GM12878 (cell line): Measurements from ENCODE around the gene EIF5A. TPM values are rescaled to one million over a fixed set of nuclear protein-coding genes. Genes with fewer than 3 reads are reported as not detected.
A peak's percentile ranks its signal among the peaks of the same experiment; 100 is the strongest.

ENCODE experiments used
- ATAC-seq: fragments of 200-7000 bp; cut with Tn5 transposase; 3 replicates; pipeline ENCODE4 v1.9.1; 2020; ENCODE audit warnings: mild to moderate bottlenecking, moderate library complexity
- BruUV-seq: library from RNA; stranded (reverse); fragments of 400-500 nt; replicated peaks from 2 replicates; lab custom pipeline; 2021; lab: Mats Ljungman, UMichigan
- CTCF ChIA-PET: fragments of 300-600 bp; sonication (Branson Sonifier 250); formaldehyde crosslinking; extraction: SDS; loops from one replicate; lab custom pipeline; 2021; ENCODE audit warnings: inconsistent platforms; lab: Yijun Ruan, JAX
- POLR2A ChIA-PET: fragments of 350-600 bp; formaldehyde crosslinking; extraction: SDS; loops from one replicate; lab custom pipeline; 2021; ENCODE audit warnings: inconsistent platforms; lab: Charles Lee
- RAD21 ChIA-PET: fragments of 300-600 bp; sonication (Branson Sonifier 250); formaldehyde crosslinking; loops from one replicate; lab custom pipeline; 2023; ENCODE audit warnings: antibody characterized with exemption; ENCODE audit not compliant: unreplicated experiment; lab: Charles Lee
- SMC1A ChIA-PET: fragments of 300-600 bp; sonication (Branson Sonifier 250); formaldehyde crosslinking; loops from one replicate; lab custom pipeline; 2023; ENCODE audit not compliant: unreplicated experiment, uncharacterized antibody; lab: Charles Lee
- DNase-seq: peaks from one replicate; pipeline ENCODE4 v3.0.0-alpha.2; 2011; ENCODE audit warnings: low read depth, low spot score
- FAIRE-seq: peaks from 3 replicates; lab custom pipeline; 2011; peaks lifted over from hg19 to GRCh38; lab: Jason Lieb, UNC
- H2AFZ ChIP-seq: 2 replicates; pipeline ENCODE4 v1.6.0; 2011; ENCODE audit warnings: low read depth, low read length, control low read depth; ENCODE audit not compliant: control insufficient read depth
- H3K27ac ChIP-seq: 2 replicates; pipeline ENCODE4 v1.5.1; 2011; ENCODE audit warnings: control low read depth; ENCODE audit not compliant: control insufficient read depth, insufficient read depth
- H3K27me3 ChIP-seq, 2 experiments: replicated peaks in 1 of 2; 2 replicates each; pipeline versions ENCODE4 v1.6.0 to v1.6.1; 2011; ENCODE audit warnings: low read length in 1 of 2; ENCODE audit not compliant: control insufficient read depth in 2 of 2, insufficient read depth in 2 of 2
- H3K36me3 ChIP-seq, 2 experiments: 2 replicates each; pipeline ENCODE4 v1.5.1; 2011; ENCODE audit warnings: low read length in 1 of 2; ENCODE audit not compliant: control insufficient read depth in 2 of 2, insufficient read depth in 2 of 2
- H3K4me1 ChIP-seq: 2 replicates; pipeline ENCODE4 v1.6.1; 2011; ENCODE audit warnings: mild to moderate bottlenecking, low read length, moderate library complexity, mixed read lengths; ENCODE audit not compliant: control insufficient read depth, insufficient read depth
- H3K4me2 ChIP-seq: 2 replicates; pipeline ENCODE4 v1.6.0; 2011; ENCODE audit warnings: control low read depth; ENCODE audit not compliant: control insufficient read depth, insufficient read depth
- H3K4me3 ChIP-seq: fragments of 200-600 bp; sonication (generic); 2 replicates; pipeline ENCODE4 v1.5.1; 2016
- H3K79me2 ChIP-seq: 2 replicates; pipeline ENCODE4 v1.6.0; 2011; ENCODE audit warnings: low read length; ENCODE audit not compliant: control insufficient read depth, insufficient read depth
- H3K9ac ChIP-seq: 2 replicates; pipeline ENCODE4 v1.8.0; 2011; ENCODE audit warnings: low read length, control low read depth, mixed read lengths; ENCODE audit not compliant: control insufficient read depth, insufficient read depth
- H3K9me3 ChIP-seq: replicated peaks from 3 replicates; pipeline ENCODE4 v1.5.1; 2011; ENCODE audit warnings: mild to moderate bottlenecking, low read length; ENCODE audit not compliant: control insufficient read depth, insufficient read depth
- H4K20me1 ChIP-seq: 2 replicates; pipeline ENCODE4 v1.6.0; 2011; ENCODE audit not compliant: control insufficient read depth, insufficient read depth
- CHD1 ChIP-seq: IDR thresholded peaks from 2 replicates; pipeline ENCODE4 v1.6.1; 2012; ENCODE audit warnings: low read depth, low read length, improper control_type of control experiment
- EGR1 ChIP-seq, 2 experiments: IDR thresholded peaks; 1 replicate in 1 of 2; 2 replicates in 1 of 2; pipeline ENCODE4 v1.6.1; 2011 to 2012; ENCODE audit warnings: low read depth in 2 of 2, low read length in 2 of 2, borderline replicate concordance in 1 of 2, mild to moderate bottlenecking in 1 of 2, moderate library complexity in 1 of 2
- GATAD2B ChIP-seq: fragments of 450-650 bp; conservative IDR thresholded peaks from 2 replicates; pipeline ENCODE4 v1.6.1; 2017; ENCODE audit warnings: low read depth, mild to moderate bottlenecking, moderate library complexity
- IKZF2 ChIP-seq, 2 experiments: fragments of 450-650 bp; IDR thresholded peaks; 2 replicates each; pipeline ENCODE4 v1.6.1; 2017; ENCODE audit warnings: mild to moderate bottlenecking in 2 of 2, moderate library complexity in 2 of 2
- LARP7 ChIP-seq: fragments of 450-650 bp; IDR thresholded peaks from 2 replicates; pipeline ENCODE4 v1.6.1; 2017; ENCODE audit warnings: mild to moderate bottlenecking
- POLR2A ChIP-seq: IDR thresholded peaks from 2 replicates; pipeline ENCODE4 v1.6.1; 2011; ENCODE audit warnings: low read depth, mild to moderate bottlenecking, low read length
- RUNX3 ChIP-seq: IDR thresholded peaks from 2 replicates; pipeline ENCODE4 v1.6.1; 2012; ENCODE audit warnings: low read length, inconsistent platforms
- SIX5 ChIP-seq: IDR thresholded peaks from 2 replicates; pipeline ENCODE4 v1.6.1; 2011; ENCODE audit warnings: mild to moderate bottlenecking, low read depth, low read length, moderate library complexity; ENCODE audit not compliant: severe bottlenecking
- SMAD5 ChIP-seq: IDR thresholded peaks from 2 replicates; pipeline ENCODE4 v1.6.1; 2016; ENCODE audit warnings: antibody characterized with exemption, low read depth
- SP1 ChIP-seq: IDR thresholded peaks from one replicate; pipeline ENCODE4 v1.6.1; 2011; ENCODE audit warnings: low read depth, low read length
- YY1 ChIP-seq: IDR thresholded peaks from 2 replicates; pipeline ENCODE4 v1.6.1; 2011; ENCODE audit warnings: low read depth, mild to moderate bottlenecking, low read length
- WGBS: methylation state at CpG from one replicate; pipeline ENCODE4 v1.1.6; 2016; ENCODE audit warnings: low lambda C conversion rate; ENCODE audit not compliant: insufficient replicate concordance, insufficient coverage; ENCODE audit errors: missing lambda C conversion rate; 5-methylcytosine and 5-hydroxymethylcytosine counted together
- in situ Hi-C: fragments of 300-500 bp; cut with MboI; formaldehyde crosslinking; loops from 9 replicates; pipeline ENCODE4 v1.14.3; 2018; ENCODE audit warnings: mixed read lengths
- intact Hi-C: fragments of 100-400 bp; cut with micrococcal nuclease; formaldehyde crosslinking; loops from one replicate; pipeline ENCODE4 v1.14.2; 2022; ENCODE audit not compliant: unreplicated experiment
- polyA plus RNA-seq, 11 experiments: library from polyadenylated mRNA; depleted of rRNA in 4 of 11; unstranded in 6 of 11; stranded (reverse) in 5 of 11; fragments of >200 nt; fragmentation: Nextera tagmentation in 4 of 11; fragmentation: Illumina TruSeq in 1 of 11; extraction: Ambion mirVana in 4 of 11; extraction: Trizol in 1 of 11; gene quantifications; 1 replicate in 1 of 11; 2 replicates in 10 of 11; pipeline versions ENCODE4 v1.2.1 to v1.2.3, GENCODE V29; 2011 to 2016; ENCODE audit warnings: inconsistent platforms in 2 of 11, missing spikeins in 2 of 11, low read depth in 1 of 11
- total RNA-seq, 4 experiments: library from RNA; depleted of rRNA in 3 of 4; stranded (reverse); fragments of >200 nt in 3 of 4; fragmentation: Illumina TruSeq in 1 of 4; extraction: Trizol in 1 of 4; gene quantifications; 2 replicates each; pipeline versions ENCODE4 v1.2.1 to v1.2.3, GENCODE V29; 2013 to 2021
- TF ChIP-seq, protein P1 (sequence below): fragments of 450-650 bp; IDR thresholded peaks from 2 replicates; pipeline ENCODE4 v1.6.1; 2017; ENCODE audit warnings: mild to moderate bottlenecking, low read depth, inconsistent platforms; ENCODE audit not compliant: poor library complexity, severe bottlenecking
- TF ChIP-seq, protein P2 (sequence below): IDR thresholded peaks from 2 replicates; pipeline ENCODE4 v1.6.1; 2011; ENCODE audit warnings: low read depth, mild to moderate bottlenecking, low read length, moderate library complexity, borderline replicate concordance; ENCODE audit errors: extremely low read depth

Gene EIF5A
- total and polyA plus RNA-seq, 10 of the 15 experiments (the other 5 are each of a cell fraction or from before 2014, with no cell fraction given) = 26.5 to 1,792 (median 944) TPM

DNA sequence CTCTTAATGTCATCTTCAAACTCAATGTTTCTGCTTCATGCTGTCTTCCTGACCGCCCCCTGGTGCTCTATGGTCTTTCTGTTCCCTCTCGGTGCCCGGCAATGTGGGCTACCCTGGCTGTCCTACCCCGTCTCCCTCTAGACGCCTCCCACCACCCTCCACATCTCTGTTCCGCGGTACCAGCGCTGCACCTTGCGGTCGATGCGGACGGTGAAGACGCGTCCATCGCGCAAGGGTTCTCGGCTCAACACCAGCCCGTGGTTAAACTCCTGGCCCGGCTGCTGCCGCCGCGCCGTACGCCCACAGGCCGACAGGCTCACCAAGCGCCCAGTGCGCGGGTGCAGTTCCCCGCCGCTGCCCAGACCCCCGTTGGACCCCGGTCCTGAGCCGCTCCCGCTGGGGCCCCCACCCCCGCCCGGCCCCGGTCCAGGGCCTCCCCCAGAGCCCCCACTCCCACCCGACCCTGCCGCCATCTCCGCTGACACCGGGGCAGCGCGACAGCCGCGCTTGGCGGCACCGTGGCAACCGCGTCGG is 21.5 kb downstream of the EIF5A start, which contains the start of gene NEURL4:
Gene NEURL4 (minus strand): TSS at position 496 of the 534 bp plus-strand sequence. CDS start 23 bp downstream, at position 473.
- no TSS peak for BruUV-seq

More for the DNA sequence above, 21.5 kb downstream of the EIF5A start, which contains the start of gene NEURL4:
- H3K27me3 ChIP-seq = no peaks in the 10 kb centered on the region
- ChIA-PET POLR2A (interaction anchor here (0.9 to 3.2 kb wide), 14 partner anchors 8 to 232 kb away, joined by 3 to 31 read pairs (median 6); partner anchors contain the start of genes ACAP1, GABARAP and TMEM256), RAD21 (interaction anchor here (0.9 to 2.4 kb wide), 9 partner anchors 9 to 232 kb away, joined by 3 to 11 read pairs (median 6); partner anchors contain the start of genes ACADVL, DLG4, SENP3 and TMEM256), CTCF (interaction anchor here (0.8 to 7.9 kb wide), 8 partner anchors 8 to 283 kb away, joined by 3 to 49 read pairs (median 4); partner anchors contain the start of genes ACAP1 and SLC2A4), SMC1A (interaction anchor here (1.0 to 2.3 kb wide), 9 partner anchors 9 to 359 kb away, joined by 3 to 18 read pairs (median 4); partner anchors contain the start of genes ACAP1, GPS2, TMEM102 and TP53)
- H4K20me1 ChIP-seq = no peaks in the 10 kb centered on the region
- peak within 1 kb of the TSS; percentile 94 for H3K27ac ChIP-seq
- peak; percentile 38 for ATAC-seq
- peaks cover 0 to 3% of the 10 kb centered on the region in 2 experiments; a peak in 2 of 4 replicates for H3K36me3 ChIP-seq
- FAIRE-seq = peak; percentile 54
- H3K9ac ChIP-seq = peak within 1 kb of the TSS; percentile 82
- DNase-seq = no peak
- peaks cover 27% of the 10 kb centered on the region for H3K4me1 ChIP-seq
- intact Hi-C loops (loop anchor here (2.0 kb wide), 1 partner anchor 22 kb away; the partner anchor contains the start of gene EIF5A), in situ Hi-C loops (no loop called here)
- peaks cover 17% of the 10 kb centered on the region for H3K79me2 ChIP-seq
- H2AFZ ChIP-seq = peak within 1 kb of the TSS; percentile 99
- H3K9me3 ChIP-seq = no peaks in the 10 kb centered on the region
- peak within 1 kb of the TSS; percentile 97 for H3K4me2 ChIP-seq
- under 1% methylated on average over 44 of the region's 50 CpGs for WGBS
- no peak for TF ChIP-seq SP1
- TF ChIP-seq, protein P1, sequence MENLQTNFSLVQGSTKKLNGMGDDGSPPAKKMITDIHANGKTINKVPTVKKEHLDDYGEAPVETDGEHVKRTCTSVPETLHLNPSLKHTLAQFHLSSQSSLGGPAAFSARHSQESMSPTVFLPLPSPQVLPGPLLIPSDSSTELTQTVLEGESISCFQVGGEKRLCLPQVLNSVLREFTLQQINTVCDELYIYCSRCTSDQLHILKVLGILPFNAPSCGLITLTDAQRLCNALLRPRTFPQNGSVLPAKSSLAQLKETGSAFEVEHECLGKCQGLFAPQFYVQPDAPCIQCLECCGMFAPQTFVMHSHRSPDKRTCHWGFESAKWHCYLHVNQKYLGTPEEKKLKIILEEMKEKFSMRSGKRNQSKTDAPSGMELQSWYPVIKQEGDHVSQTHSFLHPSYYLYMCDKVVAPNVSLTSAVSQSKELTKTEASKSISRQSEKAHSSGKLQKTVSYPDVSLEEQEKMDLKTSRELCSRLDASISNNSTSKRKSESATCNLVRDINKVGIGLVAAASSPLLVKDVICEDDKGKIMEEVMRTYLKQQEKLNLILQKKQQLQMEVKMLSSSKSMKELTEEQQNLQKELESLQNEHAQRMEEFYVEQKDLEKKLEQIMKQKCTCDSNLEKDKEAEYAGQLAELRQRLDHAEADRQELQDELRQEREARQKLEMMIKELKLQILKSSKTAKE = no peak
- TF ChIP-seq YY1 = peak; percentile 92
- TF ChIP-seq SMAD5 = no peak
- peak; percentile 21; the same call in 1 of the 2 replicates for TF ChIP-seq POLR2A
- no peak for TF ChIP-seq RUNX3
- 0 out of 2 replicates have a peak, but pooled peaks have one; percentile 29 for TF ChIP-seq LARP7
- no peak for TF ChIP-seq GATAD2B
- TF ChIP-seq SIX5 = peak; percentile 28
- TF ChIP-seq IKZF2 (IDR thresholded peaks at IDR 0.05) = no peak
- TF ChIP-seq EGR1 (IDR thresholded peaks at IDR 0.05; ENCODE audit: borderline replicate concordance in 1 of 2, low read depth in 2 of 2, low read length in 2 of 2) = peak in 1 of 2 experiments; percentile 62; a peak in 2 of 3 replicates
- TF ChIP-seq CHD1 = 0 out of 2 replicates have a peak, but pooled peaks have one; percentile 52
- TF ChIP-seq, protein P2, sequence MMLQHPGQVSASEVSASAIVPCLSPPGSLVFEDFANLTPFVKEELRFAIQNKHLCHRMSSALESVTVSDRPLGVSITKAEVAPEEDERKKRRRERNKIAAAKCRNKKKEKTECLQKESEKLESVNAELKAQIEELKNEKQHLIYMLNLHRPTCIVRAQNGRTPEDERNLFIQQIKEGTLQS = no peak
- TF ChIP-seq, all 136 proteins: peak for 6
- H3K4me3 ChIP-seq = peak within 1 kb of the TSS; percentile 99
